ENCODE measurements around the gene GABPA.
"Not testable (repeated sequence)": the region's sequence is repeated elsewhere in the genome, so short reads cannot be mapped to it uniquely, and the experiment has no call there.

Gene GABPA

GRCh38 chr21:25764065-25764464, 29.3 kb downstream of the GABPA start:
- Histone ChIP-seq H3K27me3 (replicated peaks) (no peaks in the 10 kb centered on the region), H3K4me3 (ENCODE audit: low read depth, low read length) (no peak overlapping the region), H3K27ac (no peak overlapping the region), H3K36me3 (replicated peaks) (peaks cover 8% of the 10 kb centered on the region)
- no peak for TF ChIP-seq CTCF (IDR thresholded peaks at IDR 0.05; ENCODE audit: low read depth, low read length, missing control alignments)
- no peak for DNase-seq
- in situ Hi-C loops (cut with HindIII; ENCODE audit: low pct_ligation_motif_present, low sequenced_read_pairs), result no loop called here

- Histone ChIP-seq H3K36me3 (replicated peaks) (peaks cover 8% of the 10 kb centered on the region), H3K27me3 (replicated peaks) (no peaks in the 10 kb centered on the region), H3K27ac (no peak overlapping the region), H3K4me3 (ENCODE audit: low read depth, low read length) (no peak overlapping the region)
- no peak for DNase-seq
- no peak for TF ChIP-seq CTCF (IDR thresholded peaks at IDR 0.05; ENCODE audit: low read depth, low read length, missing control alignments)
- in situ Hi-C loops (cut with HindIII; ENCODE audit: low pct_ligation_motif_present, low sequenced_read_pairs), result no loop called here
Measured at GRCh38 chr21:25767921-25768320, 33.1 kb downstream of the GABPA start.

- no peak for TF ChIP-seq CTCF (IDR thresholded peaks at IDR 0.05; ENCODE audit: low read depth, low read length, missing control alignments)
- no peaks in the 10 kb centered on the region for H3K36me3 ChIP-seq (replicated peaks)
- in situ Hi-C loops (cut with HindIII; ENCODE audit: low pct_ligation_motif_present, low sequenced_read_pairs), result no loop called here
- no peak overlapping the region for H3K4me3 ChIP-seq (ENCODE audit: low read depth, low read length)
- no peaks in the 10 kb centered on the region for H3K27me3 ChIP-seq (replicated peaks)
- no peak overlapping the region for H3K27ac ChIP-seq
- no peak for DNase-seq
Measured at GRCh38 chr21:25772686-25773085, 37.9 kb downstream of the GABPA start.

DNA sequence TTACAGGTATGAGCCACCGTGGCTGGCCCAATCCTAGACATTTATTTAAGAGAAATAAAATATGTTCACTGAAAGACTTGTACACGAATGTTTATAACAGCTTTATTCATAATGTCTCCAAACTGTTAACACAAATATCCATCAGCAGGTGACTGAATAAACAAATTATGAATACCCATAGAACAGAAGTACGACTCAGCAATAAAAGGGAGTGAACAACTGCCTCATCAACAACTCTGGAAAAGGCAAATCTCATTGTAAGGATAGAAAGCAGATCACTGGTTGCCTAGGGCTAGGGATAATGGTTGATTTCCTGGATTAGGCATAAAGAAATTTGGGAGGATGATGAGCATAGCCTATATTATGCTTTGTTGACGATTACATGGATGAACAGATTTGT, 41.7 kb downstream of the GABPA start:
- Histone ChIP-seq H3K36me3 (replicated peaks) (no peaks in the 10 kb centered on the region), H3K27ac (no peak overlapping the region), H3K27me3 (replicated peaks) (no peaks in the 10 kb centered on the region), H3K4me3 (ENCODE audit: low read depth, low read length) (no peak overlapping the region)
- TF ChIP-seq CTCF (IDR thresholded peaks at IDR 0.05; ENCODE audit: low read depth, low read length, missing control alignments), result no peak
- no peak for DNase-seq
- in situ Hi-C loops (cut with HindIII; ENCODE audit: low pct_ligation_motif_present, low sequenced_read_pairs), result no loop called here

- H3K27ac ChIP-seq; H3K36me3 ChIP-seq (replicated peaks); DNase-seq; H3K4me3 ChIP-seq (ENCODE audit: low read depth, low read length); H3K27me3 ChIP-seq (replicated peaks); in situ Hi-C loops (cut with HindIII; ENCODE audit: low pct_ligation_motif_present, low sequenced_read_pairs): not testable (repeated sequence)
Measured at GRCh38 chr21:25778126-25778875, 43.5 kb downstream of the GABPA start.

- H3K36me3 ChIP-seq (replicated peaks), result no peaks in the 10 kb centered on the region
- H3K27me3 ChIP-seq (replicated peaks), result no peaks in the 10 kb centered on the region
- no peak for TF ChIP-seq CTCF (IDR thresholded peaks at IDR 0.05; ENCODE audit: low read depth, low read length, missing control alignments)
- H3K27ac ChIP-seq, result no peak overlapping the region
- in situ Hi-C loops (cut with HindIII; ENCODE audit: low pct_ligation_motif_present, low sequenced_read_pairs), result no loop called here
- H3K4me3 ChIP-seq (ENCODE audit: low read depth, low read length), result no peak overlapping the region
- DNase-seq, result no peak
Measured at GRCh38 chr21:25788677-25789076, 53.9 kb downstream of the GABPA start.

All from brain microvascular endothelial cell (primary cell).